Liver (tissue), 9 donors: Measurements from ENCODE around the gene GLB1L3. TPM values are rescaled to one million over a fixed set of nuclear protein-coding genes. Genes with fewer than 3 reads are reported as not detected.

Source experiments
- DNase-seq: peaks from one replicate; pipeline ENCODE4 v3.0.0-alpha.2; 2017; ENCODE audit warnings: low spot score
- H3K27ac ChIP-seq, 2 donors: one replicate each; pipeline ENCODE4 v1.7.0; 2013; ENCODE audit warnings: inconsistent platforms in 2 of 2, low read length in 2 of 2, control low read depth in 1 of 2, low read depth in 1 of 2, mild to moderate bottlenecking in 1 of 2
- H3K27me3 ChIP-seq, 4 donors: one replicate each; pipeline versions ENCODE4 v1.6.1 to v1.7.0; 2013; ENCODE audit warnings: low read length in 3 of 4, inconsistent platforms in 1 of 4, mild to moderate bottlenecking in 1 of 4, moderate library complexity in 1 of 4; ENCODE audit not compliant: control insufficient read depth in 4 of 4, insufficient read depth in 4 of 4
- H3K36me3 ChIP-seq, 4 donors: one replicate each; pipeline versions ENCODE4 v1.6.1 to v1.7.0; 2013; ENCODE audit warnings: low read length in 3 of 4, mild to moderate bottlenecking in 3 of 4, low read depth in 1 of 4, moderate library complexity in 1 of 4; ENCODE audit not compliant: control insufficient read depth in 4 of 4, insufficient read depth in 3 of 4
- H3K4me1 ChIP-seq, 4 donors: one replicate each; pipeline versions ENCODE4 v1.6.1 to v1.7.0; 2013; ENCODE audit warnings: low read length in 3 of 4, mild to moderate bottlenecking in 3 of 4, moderate library complexity in 1 of 4; ENCODE audit not compliant: control insufficient read depth in 4 of 4, insufficient read depth in 4 of 4
- H3K4me3 ChIP-seq, 3 donors: one replicate each; pipeline versions ENCODE4 v1.6.1 to v1.7.0; 2013; ENCODE audit warnings: low read length in 3 of 3, control low read depth in 1 of 3, low read depth in 1 of 3, mild to moderate bottlenecking in 1 of 3
- H3K9ac ChIP-seq, 2 donors: one replicate each; pipeline ENCODE4 v1.7.0; 2013; ENCODE audit warnings: low read length in 2 of 2, mild to moderate bottlenecking in 2 of 2, moderate library complexity in 2 of 2, control low read depth in 1 of 2, low read depth in 1 of 2
- H3K9me3 ChIP-seq, 4 donors: one replicate each; pipeline versions ENCODE4 v1.6.1 to v1.7.0; 2013; ENCODE audit warnings: low read length in 3 of 4; ENCODE audit not compliant: control insufficient read depth in 4 of 4
- ATF3 ChIP-seq: IDR thresholded peaks from 2 replicates; pipeline ENCODE4 v1.6.1; 2016; ENCODE audit warnings: antibody characterized with exemption
- CTCF ChIP-seq: fragments of 150-350 bp; IDR thresholded peaks from 2 replicates; pipeline ENCODE4 v1.5.1; 2017; ENCODE audit warnings: improper control_type of control experiment, low read depth, low read length; ENCODE audit not compliant: missing input control
- EGR1 ChIP-seq, 2 donors: IDR thresholded peaks; 2 replicates each; pipeline ENCODE4 v1.6.1; 2016 to 2018; ENCODE audit warnings: antibody characterized with exemption in 2 of 2, low read depth in 2 of 2
- FOXA2 ChIP-seq: IDR thresholded peaks from 2 replicates; pipeline ENCODE4 v1.6.1; 2016; ENCODE audit warnings: antibody characterized with exemption
- GABPA ChIP-seq, 2 donors: IDR thresholded peaks in 1 of 2; conservative IDR thresholded peaks in 1 of 2; 2 replicates each; pipeline ENCODE4 v1.6.1; 2016; ENCODE audit warnings: antibody characterized with exemption in 2 of 2, mild to moderate bottlenecking in 1 of 2, moderate library complexity in 1 of 2
- HNF4A ChIP-seq, 2 donors: conservative IDR thresholded peaks; 2 replicates each; pipeline ENCODE4 v1.6.1; 2016; ENCODE audit warnings: antibody characterized with exemption in 2 of 2, mild to moderate bottlenecking in 2 of 2
- HNF4G ChIP-seq: IDR thresholded peaks from 2 replicates; pipeline ENCODE4 v1.6.1; 2016; ENCODE audit warnings: antibody characterized with exemption
- JUND ChIP-seq, 2 donors: IDR thresholded peaks; 2 replicates each; pipeline ENCODE4 v1.6.1; 2016; ENCODE audit warnings: antibody characterized with exemption in 2 of 2
- MAX ChIP-seq: IDR thresholded peaks from 2 replicates; pipeline ENCODE4 v1.6.1; 2016; ENCODE audit warnings: antibody characterized with exemption
- NR2F2 ChIP-seq: IDR thresholded peaks from 2 replicates; pipeline ENCODE4 v1.6.1; 2016; ENCODE audit warnings: antibody characterized with exemption
- RAD21 ChIP-seq, 2 donors: IDR thresholded peaks; 2 replicates each; pipeline ENCODE4 v1.6.1; 2016; ENCODE audit warnings: antibody characterized with exemption in 2 of 2, mild to moderate bottlenecking in 2 of 2
- REST ChIP-seq: IDR thresholded peaks from 2 replicates; pipeline ENCODE4 v1.6.1; 2016; ENCODE audit warnings: antibody characterized with exemption, mild to moderate bottlenecking
- RXRA ChIP-seq, 2 donors: IDR thresholded peaks; 2 replicates each; pipeline ENCODE4 v1.6.1; 2017 to 2018; ENCODE audit warnings: antibody characterized with exemption in 2 of 2, mild to moderate bottlenecking in 1 of 2
- SP1 ChIP-seq: IDR thresholded peaks from 2 replicates; pipeline ENCODE4 v1.6.1; 2018; ENCODE audit warnings: antibody characterized with exemption, mild to moderate bottlenecking
- TAF1 ChIP-seq: conservative IDR thresholded peaks from 2 replicates; pipeline ENCODE4 v1.6.1; 2016; ENCODE audit warnings: antibody characterized with exemption, mild to moderate bottlenecking
- YY1 ChIP-seq: IDR thresholded peaks from 2 replicates; pipeline ENCODE4 v1.6.1; 2016; ENCODE audit warnings: antibody characterized with exemption, mild to moderate bottlenecking
- ZBTB33 ChIP-seq: IDR thresholded peaks from 2 replicates; pipeline ENCODE4 v1.6.1; 2016; ENCODE audit warnings: antibody characterized with exemption
- WGBS: extraction: QIAGEN DNeasy Blood & Tissue Kit; methylation state at CpG from one replicate; pipeline ENCODE4 v1.1.7; 2013; 5-methylcytosine and 5-hydroxymethylcytosine counted together
- polyA plus RNA-seq, 2 donors: library from polyadenylated mRNA; stranded (reverse) in 1 of 2; unstranded in 1 of 2; fragments of 200-250 nt in 1 of 2; fragments of >200 nt in 1 of 2; fragmentation: Nextera tagmentation in 1 of 2; extraction: Ambion mirVana in 1 of 2; gene quantifications; one replicate each; pipeline versions ENCODE4 v1.2.1 to v1.2.3, GENCODE V29; 2013 to 2015
- total RNA-seq, 2 donors: library from RNA; depleted of rRNA; stranded (reverse); fragments of >200 nt; gene quantifications; one replicate each; pipeline ENCODE4 v1.2.3, GENCODE V29; 2014
- donor health status: healthy.
- donor health status: healthy.
- donor health status: healthy.
- donor health status: healthy.
- donor health status: healthy.

Gene GLB1L3
- total and polyA plus RNA-seq, 4 donors, result 0.08 TPM; not detected in 3

- 87% methylated on average over 7 of the region's 7 CpGs for whole genome bisulfite sequencing
- Histone ChIP-seq H3K27ac (no peak overlapping the region), H3K27me3 (no peaks in the 10 kb centered on the region), H3K4me3 (no peak overlapping the region), H3K4me1 (peaks cover 0 to 3% (median 0%) of the 10 kb centered on the region in 4 donors), H3K9ac (no peak overlapping the region), H3K9me3 (no peaks in the 10 kb centered on the region), H3K36me3 (no peaks in the 10 kb centered on the region)
- TF ChIP-seq EGR1 (IDR thresholded peaks at IDR 0.05; ENCODE audit: low read depth in 2 of 2) (no peak), GABPA (IDR thresholded peaks at IDR 0.05 in 1 of 2, conservative IDR thresholded peaks at IDR 0.05 in 1 of 2) (no peak), ZBTB33 (no peak), YY1 (no peak), HNF4G (no peak), SP1 (no peak), FOXA2 (no peak), ATF3 (no peak), JUND (IDR thresholded peaks at IDR 0.05) (no peak), NR2F2 (no peak), TAF1 (no peak), HNF4A (conservative IDR thresholded peaks at IDR 0.05) (no peak), RAD21 (IDR thresholded peaks at IDR 0.05) (no peak), RXRA (IDR thresholded peaks at IDR 0.05) (no peak), REST (no peak)
- DNase-seq, result no peak
These were observed 87.4 kb downstream of the GLB1L3 start for GRCh38 chr11:134363592-134363991.

- TF ChIP-seq MAX (no peak), EGR1 (IDR thresholded peaks at IDR 0.05; ENCODE audit: low read depth in 2 of 2) (no peak), SP1 (no peak), ATF3 (no peak), REST (no peak), HNF4A (conservative IDR thresholded peaks at IDR 0.05) (no peak), RAD21 (IDR thresholded peaks at IDR 0.05) (no peak), YY1 (no peak), NR2F2 (no peak), CTCF (no peak), RXRA (IDR thresholded peaks at IDR 0.05) (no peak), HNF4G (no peak)
- 94% methylated on average over 9 of the region's 9 CpGs for WGBS
These were observed 88.1 kb downstream of the GLB1L3 start for GRCh38 chr11:134364261-134364660.

More at GRCh38 chr11:134364261-134364660, 88.1 kb downstream of the GLB1L3 start:
- Histone ChIP-seq H3K9me3 (no peaks in the 10 kb centered on the region), H3K4me1 (peaks cover 0 to 3% (median 0%) of the 10 kb centered on the region in 4 donors), H3K4me3 (no peak overlapping the region), H3K9ac (no peak overlapping the region), H3K36me3 (no peaks in the 10 kb centered on the region), H3K27me3 (no peaks in the 10 kb centered on the region), H3K27ac (no peak overlapping the region)
- no peak for DNase-seq
